Sigmoid colon (tissue), 4 donors: Measurements from ENCODE around the gene KRTAP1-1.

ENCODE experiments used
- CTCF ChIP-seq, 4 experiments: fragments of 450-650 bp in 3 of 4; fragments of 200-600 bp in 1 of 4; IDR thresholded peaks; one replicate each; pipeline ENCODE4 v1.5.1; 2016 to 2019; ENCODE audit warnings: antibody characterized with exemption in 4 of 4, mild to moderate bottlenecking in 3 of 4, moderate library complexity in 2 of 4
- EP300 ChIP-seq, 4 donors: sonication (generic); formaldehyde crosslinking; IDR thresholded peaks; one replicate each; pipeline ENCODE4 v1.6.1; 2017; ENCODE audit warnings: antibody characterized with exemption in 4 of 4
- POLR2A ChIP-seq, 2 donors: fragments of 450-650 bp; IDR thresholded peaks; one replicate each; pipeline ENCODE4 v1.6.1; 2016; ENCODE audit warnings: antibody characterized with exemption in 2 of 2, mild to moderate bottlenecking in 2 of 2, moderate library complexity in 2 of 2
- POLR2AphosphoS5 ChIP-seq, 4 donors: sonication (generic); formaldehyde crosslinking; IDR thresholded peaks; one replicate each; pipeline ENCODE4 v1.6.1; 2017; ENCODE audit warnings: antibody characterized with exemption in 4 of 4

- TF ChIP-seq POLR2AphosphoS5 (IDR thresholded peaks at IDR 0.05) (no peak), CTCF (IDR thresholded peaks at IDR 0.05) (no peak), POLR2A (IDR thresholded peaks at IDR 0.05) (no peak), EP300 (IDR thresholded peaks at IDR 0.05) (no peak)
These were observed 31.3 kb downstream of the KRTAP1-1 start for GRCh38 chr17:41009936-41010335.
